ENCODE results near the gene SCAANT1.

GRCh38 chr3:63943678-63944077 lies 31.5 kb upstream of the SCAANT1 start:
- TF ChIP-seq, protein P1, sequence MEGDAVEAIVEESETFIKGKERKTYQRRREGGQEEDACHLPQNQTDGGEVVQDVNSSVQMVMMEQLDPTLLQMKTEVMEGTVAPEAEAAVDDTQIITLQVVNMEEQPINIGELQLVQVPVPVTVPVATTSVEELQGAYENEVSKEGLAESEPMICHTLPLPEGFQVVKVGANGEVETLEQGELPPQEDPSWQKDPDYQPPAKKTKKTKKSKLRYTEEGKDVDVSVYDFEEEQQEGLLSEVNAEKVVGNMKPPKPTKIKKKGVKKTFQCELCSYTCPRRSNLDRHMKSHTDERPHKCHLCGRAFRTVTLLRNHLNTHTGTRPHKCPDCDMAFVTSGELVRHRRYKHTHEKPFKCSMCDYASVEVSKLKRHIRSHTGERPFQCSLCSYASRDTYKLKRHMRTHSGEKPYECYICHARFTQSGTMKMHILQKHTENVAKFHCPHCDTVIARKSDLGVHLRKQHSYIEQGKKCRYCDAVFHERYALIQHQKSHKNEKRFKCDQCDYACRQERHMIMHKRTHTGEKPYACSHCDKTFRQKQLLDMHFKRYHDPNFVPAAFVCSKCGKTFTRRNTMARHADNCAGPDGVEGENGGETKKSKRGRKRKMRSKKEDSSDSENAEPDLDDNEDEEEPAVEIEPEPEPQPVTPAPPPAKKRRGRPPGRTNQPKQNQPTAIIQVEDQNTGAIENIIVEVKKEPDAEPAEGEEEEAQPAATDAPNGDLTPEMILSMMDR (IDR thresholded peaks at IDR 0.05; ENCODE audit: low read length) = no peak
- no peak for TF ChIP-seq EZH2 (IDR thresholded peaks at IDR 0.05; ENCODE audit: borderline replicate concordance, low read length)
